PFSK-1 (cell line): ENCODE results near the gene SMG6.

Experiments
- POLR2AphosphoS5 ChIP-seq: IDR thresholded peaks from 2 replicates; pipeline ENCODE4 v1.6.1; 2012; ENCODE audit warnings: low read depth, mild to moderate bottlenecking, control low read depth, low read length, moderate library complexity
- TAF1 ChIP-seq: IDR thresholded peaks from 2 replicates; pipeline ENCODE4 v1.6.1; 2012; ENCODE audit warnings: low read length, control low read depth, borderline replicate concordance; ENCODE audit not compliant: insufficient read depth
- TF ChIP-seq, protein P1 (sequence below), 2 experiments: IDR thresholded peaks; 2 replicates each; pipeline versions ENCODE4 v1.6.1 to v1.8.0; 2011 to 2012; ENCODE audit warnings: low read depth in 2 of 2, low read length in 2 of 2, control low read depth in 1 of 2, inconsistent platforms in 1 of 2, mild to moderate bottlenecking in 1 of 2, moderate library complexity in 1 of 2; ENCODE audit not compliant: insufficient read depth in 1 of 2

DNA sequence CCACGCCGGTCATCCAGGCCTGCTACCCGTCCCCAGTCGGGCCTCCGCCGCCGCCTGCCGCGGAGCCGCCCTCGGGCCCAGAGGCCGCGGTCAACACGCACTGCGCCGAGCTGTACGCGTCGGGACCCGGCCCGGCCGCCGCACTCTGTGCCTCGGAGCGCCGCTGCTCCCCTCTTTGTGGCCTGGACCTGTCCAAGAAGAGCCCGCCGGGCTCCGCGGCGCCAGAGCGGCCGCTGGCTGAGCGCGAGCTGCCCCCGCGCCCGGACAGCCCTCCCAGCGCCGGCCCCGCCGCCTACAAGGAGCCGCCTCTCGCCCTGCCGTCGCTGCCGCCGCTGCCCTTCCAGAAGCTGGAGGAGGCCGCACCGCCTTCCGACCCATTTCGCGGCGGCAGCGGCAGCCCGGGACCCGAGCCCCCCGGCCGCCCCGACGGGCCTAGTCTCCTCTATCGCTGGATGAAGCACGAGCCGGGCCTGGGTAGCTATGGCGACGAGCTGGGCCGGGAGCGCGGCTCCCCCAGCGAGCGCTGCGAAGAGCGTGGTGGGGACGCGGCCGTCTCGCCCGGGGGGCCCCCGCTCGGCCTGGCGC, 246.3 kb downstream of the SMG6 start:
- no peak for TF ChIP-seq POLR2AphosphoS5
- no peak for TF ChIP-seq TAF1
- TF ChIP-seq, protein P1, sequence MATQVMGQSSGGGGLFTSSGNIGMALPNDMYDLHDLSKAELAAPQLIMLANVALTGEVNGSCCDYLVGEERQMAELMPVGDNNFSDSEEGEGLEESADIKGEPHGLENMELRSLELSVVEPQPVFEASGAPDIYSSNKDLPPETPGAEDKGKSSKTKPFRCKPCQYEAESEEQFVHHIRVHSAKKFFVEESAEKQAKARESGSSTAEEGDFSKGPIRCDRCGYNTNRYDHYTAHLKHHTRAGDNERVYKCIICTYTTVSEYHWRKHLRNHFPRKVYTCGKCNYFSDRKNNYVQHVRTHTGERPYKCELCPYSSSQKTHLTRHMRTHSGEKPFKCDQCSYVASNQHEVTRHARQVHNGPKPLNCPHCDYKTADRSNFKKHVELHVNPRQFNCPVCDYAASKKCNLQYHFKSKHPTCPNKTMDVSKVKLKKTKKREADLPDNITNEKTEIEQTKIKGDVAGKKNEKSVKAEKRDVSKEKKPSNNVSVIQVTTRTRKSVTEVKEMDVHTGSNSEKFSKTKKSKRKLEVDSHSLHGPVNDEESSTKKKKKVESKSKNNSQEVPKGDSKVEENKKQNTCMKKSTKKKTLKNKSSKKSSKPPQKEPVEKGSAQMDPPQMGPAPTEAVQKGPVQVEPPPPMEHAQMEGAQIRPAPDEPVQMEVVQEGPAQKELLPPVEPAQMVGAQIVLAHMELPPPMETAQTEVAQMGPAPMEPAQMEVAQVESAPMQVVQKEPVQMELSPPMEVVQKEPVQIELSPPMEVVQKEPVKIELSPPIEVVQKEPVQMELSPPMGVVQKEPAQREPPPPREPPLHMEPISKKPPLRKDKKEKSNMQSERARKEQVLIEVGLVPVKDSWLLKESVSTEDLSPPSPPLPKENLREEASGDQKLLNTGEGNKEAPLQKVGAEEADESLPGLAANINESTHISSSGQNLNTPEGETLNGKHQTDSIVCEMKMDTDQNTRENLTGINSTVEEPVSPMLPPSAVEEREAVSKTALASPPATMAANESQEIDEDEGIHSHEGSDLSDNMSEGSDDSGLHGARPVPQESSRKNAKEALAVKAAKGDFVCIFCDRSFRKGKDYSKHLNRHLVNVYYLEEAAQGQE (IDR thresholded peaks at IDR 0.05; ENCODE audit: insufficient read depth in 1 of 2, low read depth in 2 of 2, low read length in 2 of 2) = no peak
